GM13976 (cell line): Measurements from ENCODE around the gene RPA3.

Experiments used
- DNase-seq: peaks from one replicate; pipeline ENCODE4 v3.0.0; 2012; ENCODE audit warnings: low spot score
- in situ Hi-C: fragments of 300-500 bp; cut with MboI; formaldehyde crosslinking; loops from one replicate; pipeline ENCODE4 v1.12.0; 2022; ENCODE audit warnings: low sequenced_read_pairs, mixed read lengths, inconsistent platforms; ENCODE audit not compliant: unreplicated experiment
- TF ChIP-seq, protein P1 (sequence below): IDR thresholded peaks from 2 replicates; pipeline ENCODE4 v1.5.1; 2012; ENCODE audit warnings: borderline replicate concordance, mild to moderate bottlenecking; ENCODE audit not compliant: insufficient read depth; ENCODE audit errors: extremely low read depth, missing control alignments, control extremely low read depth

RPA3 gene

DNA sequence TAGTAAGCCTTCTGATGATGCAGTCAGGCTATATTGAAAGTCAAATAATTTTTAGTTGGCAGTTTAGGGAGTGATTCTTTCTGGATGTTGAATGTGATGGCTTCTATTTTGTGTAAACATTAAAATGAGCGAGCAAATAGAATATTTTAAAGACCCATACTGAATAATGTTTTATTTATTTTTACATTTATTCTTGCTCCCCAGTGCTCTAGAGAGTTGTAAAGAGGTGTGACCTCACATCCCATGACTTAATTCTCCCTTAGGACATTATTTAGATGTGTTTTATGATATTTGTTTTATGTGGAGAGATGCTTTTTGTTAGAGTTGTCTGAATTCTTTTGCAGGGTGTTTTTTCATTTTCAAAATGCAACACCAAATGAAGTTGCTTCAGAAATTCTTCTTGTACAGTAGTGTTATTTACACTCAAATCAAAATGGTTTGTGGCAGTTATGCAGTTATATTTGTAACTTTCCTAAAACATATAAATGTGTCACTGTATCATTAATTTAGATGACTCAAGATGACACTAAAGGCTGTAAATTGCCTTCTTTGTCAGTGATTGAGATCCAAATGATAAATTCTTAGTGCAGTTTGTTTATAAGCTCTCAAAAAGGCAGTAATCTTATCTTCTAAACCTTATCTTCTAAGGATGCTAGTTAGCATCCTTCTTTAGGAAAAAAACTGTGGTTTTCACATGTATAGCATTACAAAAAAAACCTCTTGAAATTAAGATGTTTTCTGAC lies 65.4 kb downstream of the RPA3 start:
- DNase-seq, result no peak
- in situ Hi-C loops, result loop anchor here (25.0 kb wide), 1 partner anchor 559 kb away; no protein-coding TSS in a partner anchor
- TF ChIP-seq, protein P1, sequence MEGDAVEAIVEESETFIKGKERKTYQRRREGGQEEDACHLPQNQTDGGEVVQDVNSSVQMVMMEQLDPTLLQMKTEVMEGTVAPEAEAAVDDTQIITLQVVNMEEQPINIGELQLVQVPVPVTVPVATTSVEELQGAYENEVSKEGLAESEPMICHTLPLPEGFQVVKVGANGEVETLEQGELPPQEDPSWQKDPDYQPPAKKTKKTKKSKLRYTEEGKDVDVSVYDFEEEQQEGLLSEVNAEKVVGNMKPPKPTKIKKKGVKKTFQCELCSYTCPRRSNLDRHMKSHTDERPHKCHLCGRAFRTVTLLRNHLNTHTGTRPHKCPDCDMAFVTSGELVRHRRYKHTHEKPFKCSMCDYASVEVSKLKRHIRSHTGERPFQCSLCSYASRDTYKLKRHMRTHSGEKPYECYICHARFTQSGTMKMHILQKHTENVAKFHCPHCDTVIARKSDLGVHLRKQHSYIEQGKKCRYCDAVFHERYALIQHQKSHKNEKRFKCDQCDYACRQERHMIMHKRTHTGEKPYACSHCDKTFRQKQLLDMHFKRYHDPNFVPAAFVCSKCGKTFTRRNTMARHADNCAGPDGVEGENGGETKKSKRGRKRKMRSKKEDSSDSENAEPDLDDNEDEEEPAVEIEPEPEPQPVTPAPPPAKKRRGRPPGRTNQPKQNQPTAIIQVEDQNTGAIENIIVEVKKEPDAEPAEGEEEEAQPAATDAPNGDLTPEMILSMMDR, result no peak

DNA sequence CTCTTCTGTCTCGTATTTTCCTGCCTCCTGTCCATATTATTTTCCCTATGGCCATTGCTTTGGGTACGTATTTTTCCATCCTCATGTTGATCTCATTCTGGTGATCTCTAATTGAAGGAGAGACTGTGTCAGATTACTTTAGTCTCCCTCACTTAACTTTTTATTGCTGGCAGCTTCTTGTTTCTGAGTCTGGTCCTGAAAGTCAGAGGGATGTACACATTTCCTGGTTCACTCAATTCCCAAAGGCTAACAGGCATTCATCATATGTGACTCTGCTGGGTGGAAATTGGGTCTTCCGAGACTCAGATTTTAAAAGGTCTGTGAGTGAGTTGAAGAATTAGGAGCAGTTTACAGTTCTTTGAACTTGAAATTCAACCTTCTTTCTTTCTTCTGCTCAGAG lies 66.9 kb downstream of the RPA3 start:
- no peak for DNase-seq
- in situ Hi-C loops, result loop anchor here (25.0 kb wide), 1 partner anchor 561 kb away; no protein-coding TSS in a partner anchor
- TF ChIP-seq, protein P1, result no peak

DNA sequence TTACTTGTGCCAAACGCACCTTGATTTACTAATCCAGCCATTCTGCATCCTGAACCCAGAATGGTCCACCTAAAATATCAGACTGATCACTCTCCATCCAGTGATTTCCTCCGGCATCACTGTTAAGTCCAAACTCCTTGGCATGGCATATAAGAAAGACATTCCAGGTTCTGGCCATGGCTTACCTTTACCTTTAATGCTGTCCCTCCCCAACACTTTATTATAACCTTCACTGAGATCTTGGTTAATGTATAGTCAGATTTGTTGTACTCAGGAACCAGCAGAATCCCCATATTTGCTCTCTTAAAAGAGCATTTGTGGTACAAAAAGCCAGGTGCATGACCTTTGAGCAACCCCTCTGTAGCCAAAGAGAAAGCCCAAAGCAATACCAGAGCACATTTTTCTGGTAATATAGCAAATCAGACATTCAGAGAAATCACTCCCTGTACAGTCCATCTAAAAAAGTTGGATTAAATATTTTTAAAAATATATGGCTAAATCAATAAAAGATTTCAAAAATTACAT lies 67.7 kb downstream of the RPA3 start:
- in situ Hi-C loops, result loop anchor here (25.0 kb wide), 1 partner anchor 562 kb away; no protein-coding TSS in a partner anchor
- TF ChIP-seq, protein P1, result no peak
- no peak for DNase-seq

DNA sequence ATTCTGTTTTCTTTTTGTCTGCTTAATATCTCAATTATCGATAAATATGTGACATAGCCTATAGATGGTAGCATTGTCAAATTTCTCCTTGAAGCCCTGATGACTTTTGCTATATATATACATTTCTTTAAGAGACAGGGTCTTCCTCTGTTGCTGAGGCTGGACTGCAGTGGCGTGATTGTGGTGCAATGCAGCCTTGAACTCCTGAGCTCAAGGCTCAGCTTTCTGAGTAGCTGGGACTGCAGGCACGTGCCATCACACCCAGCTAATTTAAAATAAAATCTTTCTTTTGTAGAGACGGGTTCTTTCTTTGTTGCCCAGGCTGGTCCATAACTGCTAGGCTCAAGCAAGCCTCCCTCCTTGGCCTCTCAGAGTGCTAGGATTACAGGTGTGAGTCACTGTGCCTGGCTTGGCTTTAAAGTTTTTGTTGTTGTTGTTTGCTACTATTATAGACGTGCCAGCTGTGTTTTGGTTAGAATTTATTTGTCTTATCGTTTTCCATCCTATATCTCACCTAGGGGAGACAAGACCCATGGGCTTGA lies 70.8 kb downstream of the RPA3 start:
- TF ChIP-seq, protein P1, result no peak
- no peak for DNase-seq
- in situ Hi-C loops, result no loop called here

DNA sequence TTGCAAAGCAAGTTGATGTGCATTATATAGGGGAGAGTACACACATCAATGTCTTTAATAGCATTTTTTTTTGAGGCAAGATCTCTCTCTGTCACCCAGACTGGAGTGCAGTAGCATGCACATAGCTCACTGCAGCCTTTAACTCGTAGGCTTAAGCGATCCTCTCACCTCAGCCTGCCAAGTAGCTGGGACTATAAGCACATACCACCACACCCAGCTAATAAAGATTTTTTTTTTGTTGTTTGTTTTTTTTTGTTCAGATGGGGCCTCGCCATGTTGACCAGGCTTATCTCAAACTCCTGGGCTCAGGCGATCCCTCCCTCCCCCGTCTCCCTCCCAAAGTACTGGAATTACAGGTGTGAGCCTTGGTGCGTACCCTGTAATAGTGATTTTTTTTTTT lies 76.3 kb downstream of the RPA3 start:
- DNase-seq, result no peak
- in situ Hi-C loops, result no loop called here
- TF ChIP-seq, protein P1, result no peak

DNA sequence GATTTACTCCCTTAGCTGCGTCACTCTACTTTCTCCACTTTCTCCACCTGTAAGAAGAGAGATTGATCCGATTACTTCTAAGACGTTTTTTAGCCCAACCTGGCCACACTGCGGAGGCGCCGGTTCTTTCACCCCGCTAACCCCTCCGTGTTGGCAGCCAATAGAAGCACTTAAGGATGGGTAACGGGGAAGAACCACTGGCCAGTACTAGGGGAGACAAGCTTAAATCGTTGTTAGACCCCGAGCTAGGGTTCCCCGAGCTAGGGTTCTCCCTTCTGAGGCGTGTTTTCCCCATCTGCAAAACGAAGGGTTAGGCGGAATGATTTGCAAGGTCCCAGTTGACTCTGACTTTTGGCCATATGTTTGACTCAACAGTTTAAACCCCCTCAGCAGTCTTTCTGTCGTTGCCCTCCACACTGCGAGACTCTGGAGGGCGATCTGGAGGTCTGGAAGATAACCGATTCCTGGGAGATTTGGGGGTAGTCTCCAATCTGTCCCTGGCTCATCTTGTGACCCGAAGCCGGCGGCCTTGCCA lies 77.2 kb downstream of the RPA3 start:
- peak; percentile 29 for DNase-seq
- TF ChIP-seq, protein P1, result no peak
- in situ Hi-C loops, result no loop called here
